Right atrium auricular region (tissue), 2 donors: ENCODE data around the gene SCFD2. TPM values are rescaled to one million over a fixed set of nuclear protein-coding genes. Genes with fewer than 3 reads are reported as not detected.

ENCODE experiments used
- DNase-seq: peaks from one replicate; pipeline ENCODE4 v3.0.0-alpha.2; 2019; ENCODE audit warnings: low spot score
- H3K27ac ChIP-seq, 2 donors: fragments of 200-600 bp; sonication (generic); 1 replicate in 1 of 2; 2 replicates in 1 of 2; pipeline ENCODE4 v1.5.1; 2016 to 2019
- H3K27me3 ChIP-seq, 2 donors: fragments of 200-600 bp; sonication (generic); one replicate each; pipeline versions ENCODE4 v1.5.1 to v1.6.0; 2017 to 2019
- H3K36me3 ChIP-seq: fragments of 200-600 bp; sonication (generic); one replicate; pipeline ENCODE4 v1.5.1; 2016
- H3K4me1 ChIP-seq, 2 donors: fragments of 200-600 bp; sonication (generic); one replicate each; pipeline versions ENCODE4 v1.5.1 to v1.6.0; 2017 to 2019
- H3K4me3 ChIP-seq, 2 donors: fragments of 200-600 bp; sonication (generic); 1 replicate in 1 of 2; 2 replicates in 1 of 2; pipeline ENCODE4 v1.5.1; 2017 to 2019; ENCODE audit warnings: mild to moderate bottlenecking in 1 of 2, moderate library complexity in 1 of 2
- H3K9me3 ChIP-seq, 2 donors: fragments of 200-600 bp; sonication (generic); one replicate each; pipeline ENCODE4 v1.5.1; 2019
- total RNA-seq, 2 donors: library from RNA; depleted of rRNA; stranded (reverse); fragments of >200 nt; gene quantifications; one replicate each; pipeline ENCODE4 v1.1.0, GENCODE V29; 2016
- TF ChIP-seq, protein P1 (sequence below), 2 donors: fragments of 200-600 bp; sonication (generic); IDR thresholded peaks; one replicate each; pipeline ENCODE4 v1.5.1; 2019; ENCODE audit warnings: antibody characterized with exemption in 2 of 2

SCFD2 gene
- total RNA-seq, 2 donors from 2014 or later, result 8.1 to 9.4 TPM

DNA sequence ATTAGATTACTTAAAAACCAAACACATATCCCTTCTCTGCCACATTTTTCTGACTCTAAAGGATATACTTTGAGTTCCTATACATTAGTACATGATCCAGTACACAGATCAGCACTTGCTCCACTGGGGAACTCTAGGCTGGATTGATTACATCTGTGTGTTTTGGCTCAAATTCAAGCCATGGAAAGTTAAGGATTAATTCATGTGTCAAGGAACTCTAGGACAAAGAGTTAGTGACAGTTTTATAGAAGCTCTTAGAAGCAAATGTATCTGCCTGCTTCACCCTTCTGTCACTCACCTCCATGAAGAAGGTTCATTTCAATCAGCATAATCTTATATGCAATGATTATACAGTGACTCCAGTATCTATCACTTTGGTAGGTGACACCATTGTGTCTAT, 43.2 kb downstream of the SCFD2 start:
- Histone ChIP-seq H3K36me3 (no peaks in the 10 kb centered on the region), H3K4me1 (peaks cover 0 to 16% of the 10 kb centered on the region in 2 donors), H3K4me3 (no peak overlapping the region), H3K27me3 (no peaks in the 10 kb centered on the region), H3K9me3 (no peaks in the 10 kb centered on the region), H3K27ac (no peak overlapping the region)
- TF ChIP-seq, protein P1, sequence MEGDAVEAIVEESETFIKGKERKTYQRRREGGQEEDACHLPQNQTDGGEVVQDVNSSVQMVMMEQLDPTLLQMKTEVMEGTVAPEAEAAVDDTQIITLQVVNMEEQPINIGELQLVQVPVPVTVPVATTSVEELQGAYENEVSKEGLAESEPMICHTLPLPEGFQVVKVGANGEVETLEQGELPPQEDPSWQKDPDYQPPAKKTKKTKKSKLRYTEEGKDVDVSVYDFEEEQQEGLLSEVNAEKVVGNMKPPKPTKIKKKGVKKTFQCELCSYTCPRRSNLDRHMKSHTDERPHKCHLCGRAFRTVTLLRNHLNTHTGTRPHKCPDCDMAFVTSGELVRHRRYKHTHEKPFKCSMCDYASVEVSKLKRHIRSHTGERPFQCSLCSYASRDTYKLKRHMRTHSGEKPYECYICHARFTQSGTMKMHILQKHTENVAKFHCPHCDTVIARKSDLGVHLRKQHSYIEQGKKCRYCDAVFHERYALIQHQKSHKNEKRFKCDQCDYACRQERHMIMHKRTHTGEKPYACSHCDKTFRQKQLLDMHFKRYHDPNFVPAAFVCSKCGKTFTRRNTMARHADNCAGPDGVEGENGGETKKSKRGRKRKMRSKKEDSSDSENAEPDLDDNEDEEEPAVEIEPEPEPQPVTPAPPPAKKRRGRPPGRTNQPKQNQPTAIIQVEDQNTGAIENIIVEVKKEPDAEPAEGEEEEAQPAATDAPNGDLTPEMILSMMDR (IDR thresholded peaks at IDR 0.05), result no peak
- DNase-seq, result no peak

DNA sequence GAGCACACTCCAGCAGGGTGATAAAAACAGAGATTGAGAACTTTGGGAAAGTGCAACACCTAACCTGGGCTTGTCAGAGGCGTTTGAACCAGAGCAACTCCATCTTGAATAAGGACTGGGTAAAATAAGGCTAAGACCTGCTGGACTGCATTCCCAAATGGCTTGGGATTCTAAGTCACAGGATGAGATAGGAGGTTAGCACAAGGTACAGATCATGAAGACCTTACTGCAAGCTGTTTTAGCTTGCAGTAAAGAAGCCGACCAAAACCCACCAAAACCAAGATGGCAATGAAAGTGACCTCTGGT, 43.9 kb downstream of the SCFD2 start:
- Histone ChIP-seq H3K27me3 (no peaks in the 10 kb centered on the region), H3K27ac (peak overlapping the region in 1 of 2 donors; percentile 37), H3K36me3 (no peaks in the 10 kb centered on the region), H3K9me3 (no peaks in the 10 kb centered on the region), H3K4me1 (peaks cover 0 to 16% of the 10 kb centered on the region in 2 donors), H3K4me3 (no peak overlapping the region)
- TF ChIP-seq, protein P1 (IDR thresholded peaks at IDR 0.05), result no peak
- DNase-seq, result no peak

DNA sequence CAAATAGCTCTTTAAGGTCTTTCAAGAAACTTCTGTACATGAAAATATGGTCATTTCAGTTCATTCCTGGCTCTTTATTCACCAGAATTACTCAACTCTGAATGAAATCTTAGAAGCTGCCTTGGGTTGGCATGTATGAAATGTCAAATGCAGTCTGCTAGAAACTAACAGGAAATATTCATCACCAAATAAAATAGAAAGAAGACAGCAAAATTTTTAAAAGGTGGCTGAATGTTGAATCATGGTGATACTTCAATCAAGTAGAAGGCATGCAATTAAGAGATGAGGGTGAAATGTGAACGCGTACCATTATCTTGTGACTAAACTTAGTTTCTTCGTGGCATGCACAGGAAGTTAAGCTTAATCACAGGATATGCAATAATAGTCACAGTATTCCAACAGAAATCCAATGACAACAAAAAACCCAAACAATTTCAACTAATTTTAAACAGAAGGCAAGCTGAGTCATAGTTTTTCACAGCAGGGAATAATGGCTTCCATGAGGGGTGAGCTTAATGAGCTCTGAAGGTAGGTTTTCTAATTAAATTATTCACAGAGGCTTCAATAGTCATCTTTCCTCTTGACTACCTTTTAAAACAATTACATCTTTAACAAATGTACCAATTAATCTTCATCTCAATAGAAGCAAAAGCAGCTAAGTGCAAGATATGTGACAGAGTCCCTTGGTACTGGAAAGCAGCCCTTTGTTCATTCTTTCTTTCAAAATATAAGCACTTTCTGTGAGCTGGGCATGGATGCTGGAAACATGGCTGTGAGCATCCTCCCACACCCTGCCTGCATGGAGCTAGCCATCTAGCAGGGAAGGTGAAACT, 44.5 kb downstream of the SCFD2 start:
- peak overlapping the region in 1 of 2 donors; percentile 5 for H3K4me3 ChIP-seq
- no peaks in the 10 kb centered on the region for H3K9me3 ChIP-seq
- no peaks in the 10 kb centered on the region for H3K27me3 ChIP-seq
- DNase-seq, result no peak
- TF ChIP-seq, protein P1 (IDR thresholded peaks at IDR 0.05), result no peak
- H3K4me1 ChIP-seq, result peaks cover 0 to 16% of the 10 kb centered on the region in 2 donors
- H3K36me3 ChIP-seq, result no peaks in the 10 kb centered on the region
- H3K27ac ChIP-seq, result peak overlapping the region; percentile 14 to 37

DNA sequence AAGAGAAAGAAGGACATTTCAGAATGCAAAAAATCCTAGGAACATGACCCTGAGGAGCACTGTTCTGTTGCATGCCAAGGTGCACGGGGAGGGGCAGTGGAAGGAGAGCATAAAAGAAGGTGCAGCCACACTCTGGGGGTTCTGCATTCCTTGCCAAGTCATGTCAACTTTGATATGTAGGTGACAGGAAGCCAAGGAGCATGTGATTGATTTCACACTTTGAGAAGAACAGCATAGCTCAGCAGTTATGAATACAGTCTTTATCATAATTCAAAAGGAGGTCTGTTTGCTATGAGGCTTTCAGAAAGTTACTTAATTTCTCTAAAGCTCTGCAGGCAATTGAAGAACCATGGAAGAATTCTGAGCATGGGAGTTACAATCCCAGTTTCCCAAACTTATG, 50.6 kb downstream of the SCFD2 start:
- DNase-seq, result no peak
- H3K36me3 ChIP-seq, result no peaks in the 10 kb centered on the region
- H3K27me3 ChIP-seq, result no peaks in the 10 kb centered on the region
- TF ChIP-seq, protein P1 (IDR thresholded peaks at IDR 0.05), result no peak
- no peak overlapping the region for H3K4me3 ChIP-seq
- H3K9me3 ChIP-seq, result no peaks in the 10 kb centered on the region
- no peaks in the 10 kb centered on the region for H3K4me1 ChIP-seq
- H3K27ac ChIP-seq, result no peak overlapping the region

DNA sequence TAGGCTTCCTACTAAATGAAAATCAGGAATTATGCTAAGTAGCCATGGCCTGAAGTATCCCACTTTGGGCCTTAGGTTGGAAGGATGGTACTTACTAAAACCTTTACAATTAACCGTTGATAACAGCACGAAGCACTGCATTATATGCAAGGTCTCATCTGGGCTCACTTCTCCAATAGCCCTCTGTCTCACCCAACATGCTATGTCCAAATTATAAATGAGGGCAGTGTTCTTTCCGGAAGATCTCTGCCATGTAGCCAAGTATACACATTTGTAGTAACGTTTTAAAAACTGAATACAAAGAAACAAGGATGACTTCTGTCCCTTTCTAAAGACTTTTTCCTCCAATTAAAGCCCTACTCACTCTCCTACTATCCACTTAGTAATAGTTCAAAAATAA, 51.6 kb downstream of the SCFD2 start:
- no peaks in the 10 kb centered on the region for H3K4me1 ChIP-seq
- no peak for DNase-seq
- TF ChIP-seq, protein P1 (IDR thresholded peaks at IDR 0.05), result no peak
- no peaks in the 10 kb centered on the region for H3K27me3 ChIP-seq
- no peaks in the 10 kb centered on the region for H3K36me3 ChIP-seq
- no peak overlapping the region for H3K4me3 ChIP-seq
- H3K27ac ChIP-seq, result no peak overlapping the region
- H3K9me3 ChIP-seq, result no peaks in the 10 kb centered on the region

DNA sequence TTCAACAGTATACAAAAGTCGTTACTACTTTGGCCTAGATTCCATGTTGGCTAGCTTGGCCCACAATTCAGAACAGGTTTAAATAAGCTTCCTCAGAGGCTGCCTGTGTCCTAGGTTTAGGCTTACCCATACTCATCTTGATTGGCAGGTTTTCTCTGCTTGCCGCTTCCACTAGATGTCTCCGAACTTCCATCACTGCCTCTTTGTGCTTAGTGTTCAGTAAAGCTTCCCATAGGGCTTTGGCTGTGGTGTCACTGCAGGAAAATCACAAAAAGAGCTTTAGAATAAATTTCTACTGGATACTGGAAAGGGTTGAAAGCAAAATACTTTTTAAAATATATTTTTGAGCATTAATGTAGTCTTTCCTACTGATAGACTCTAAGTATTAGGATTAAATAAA, 52.4 kb downstream of the SCFD2 start:
- TF ChIP-seq, protein P1 (IDR thresholded peaks at IDR 0.05), result no peak
- Histone ChIP-seq H3K9me3 (no peaks in the 10 kb centered on the region), H3K27me3 (no peaks in the 10 kb centered on the region), H3K4me1 (no peaks in the 10 kb centered on the region), H3K36me3 (no peaks in the 10 kb centered on the region), H3K27ac (no peak overlapping the region), H3K4me3 (no peak overlapping the region)
- DNase-seq, result no peak
